HG02571 (cell line): ENCODE results near the gene GAS7.

Experiments used
- ATAC-seq: cut with Tn5 transposase; IDR thresholded peaks from one replicate; pipeline ENCODE4 v1.9.1; 2021; ENCODE audit warnings: mild to moderate bottlenecking, moderate library complexity; ENCODE audit not compliant: unreplicated experiment

Gene GAS7

DNA sequence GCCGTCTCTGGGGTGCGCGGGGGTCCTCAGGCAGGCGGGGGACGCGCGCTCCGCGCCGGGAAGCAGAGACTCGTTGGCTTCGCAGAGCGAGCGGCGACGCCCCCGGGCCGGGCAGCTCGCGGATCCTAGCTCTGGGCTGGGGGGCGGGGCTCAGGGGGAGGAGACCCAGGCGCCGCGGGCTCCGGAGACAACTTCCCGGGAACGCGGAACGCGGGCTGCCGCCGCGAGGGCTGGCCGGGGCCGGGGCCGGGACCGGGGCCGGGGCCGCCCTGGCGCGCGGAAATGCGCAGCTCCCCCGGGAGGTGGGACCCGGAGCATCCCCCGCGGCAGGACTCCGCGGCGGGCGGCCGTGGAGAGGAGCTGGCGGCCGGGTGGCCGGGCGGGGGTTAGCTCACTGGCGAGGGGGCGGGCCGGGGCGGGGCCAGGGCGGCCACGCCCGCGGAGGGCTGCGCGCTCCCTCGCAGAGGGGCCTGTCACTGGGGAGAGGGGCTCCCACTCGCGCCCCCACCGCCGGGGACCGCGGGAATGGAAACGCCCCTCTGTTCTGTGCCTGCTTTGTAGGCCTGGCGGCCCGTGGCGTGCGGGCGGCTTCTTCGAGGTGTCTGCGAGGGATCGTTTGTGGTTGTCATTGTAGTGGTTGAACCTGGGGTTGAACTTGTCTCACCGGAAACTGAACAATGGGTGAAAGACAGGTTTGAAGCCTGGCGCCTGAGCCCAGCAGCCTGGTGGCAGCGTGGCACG is at the start of gene GAS7:
GAS7 (minus strand) TSS at position 98 of the 741 bp plus-strand sequence.
- ATAC-seq = no peak

DNA sequence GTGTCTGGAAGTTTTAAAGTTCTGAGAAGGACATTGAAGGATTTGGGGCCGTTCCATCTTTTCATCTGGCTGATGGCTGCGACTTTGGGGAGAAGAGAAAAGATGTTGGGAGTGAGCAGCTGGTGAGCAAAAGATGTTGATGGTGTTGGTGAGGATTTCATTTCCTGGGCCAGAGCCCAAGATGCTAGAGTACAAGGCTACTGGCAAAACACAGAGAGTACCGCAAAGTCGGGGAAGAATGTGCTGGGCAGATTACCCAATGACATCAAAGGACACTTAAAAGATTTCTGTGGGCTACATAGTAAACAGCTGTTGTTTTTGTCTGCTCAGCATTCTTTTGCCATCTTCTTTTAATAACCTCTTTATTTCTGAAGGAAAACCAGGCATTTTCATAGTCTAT is 49.4 kb upstream of the GAS7 start:
- ATAC-seq = no peak

DNA sequence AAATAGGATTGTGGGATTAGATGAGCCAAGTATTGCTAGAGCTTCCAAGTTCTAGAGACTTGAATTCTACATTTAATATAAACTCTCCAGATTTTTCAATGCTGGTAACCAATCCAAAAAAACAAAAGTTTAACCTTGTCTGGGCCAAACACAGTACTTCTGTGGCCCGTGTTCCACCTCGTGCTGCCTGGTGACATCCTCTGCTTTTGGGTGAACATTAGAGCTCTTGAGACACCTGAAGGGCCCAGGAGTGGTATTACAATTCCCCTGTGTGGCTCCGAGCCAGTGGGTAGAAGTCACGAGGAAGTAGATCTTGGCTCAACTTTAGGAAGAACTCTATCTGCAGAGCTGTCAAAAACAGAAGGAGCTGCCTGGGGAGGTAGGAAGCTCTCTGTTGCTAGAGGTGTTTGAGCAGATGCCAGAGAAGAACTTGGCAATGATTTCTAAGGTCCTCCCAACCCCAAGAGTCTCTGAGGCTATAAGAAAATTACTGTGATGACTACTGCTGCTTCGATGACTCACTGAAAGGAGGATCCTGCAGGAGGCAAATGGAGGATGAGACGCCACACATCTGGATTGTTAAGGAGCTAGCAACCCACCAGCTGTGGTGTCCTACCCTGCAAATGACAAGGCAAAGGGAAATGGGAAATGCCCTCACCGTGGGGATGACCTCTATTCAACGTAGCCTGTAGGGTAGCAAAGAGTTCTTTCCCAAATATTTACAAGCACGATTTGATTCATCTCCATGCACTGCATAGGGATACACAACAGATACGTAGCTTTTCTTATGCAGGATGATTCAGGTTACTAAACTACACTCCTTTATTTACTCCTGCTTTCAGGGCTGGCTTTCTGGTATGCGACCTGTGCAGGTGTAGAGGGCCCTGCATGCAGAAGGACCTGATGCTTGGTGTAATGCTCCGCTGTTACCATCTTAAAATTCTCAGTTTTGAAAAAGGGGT is 45.8 kb upstream of the GAS7 start:
- no peak for ATAC-seq

DNA sequence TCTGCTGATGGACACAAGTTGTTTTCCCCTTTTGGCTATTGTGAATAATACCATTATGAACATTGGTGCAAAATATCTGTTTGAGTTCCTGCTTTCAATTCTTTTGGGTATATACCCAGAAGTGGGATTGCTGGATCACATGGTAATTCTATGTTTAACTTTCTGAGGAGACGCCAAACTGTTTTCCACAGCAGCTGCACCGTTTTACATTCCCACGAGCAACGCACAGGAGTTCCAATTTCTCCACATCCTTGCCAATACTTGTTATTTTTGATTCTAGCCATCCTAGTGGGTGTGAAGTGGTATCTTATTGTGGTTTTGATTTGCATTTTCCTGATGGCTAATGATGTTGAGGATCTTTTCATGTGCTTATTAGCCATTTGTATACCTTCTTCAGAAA is 43.4 kb upstream of the GAS7 start:
- no peak for ATAC-seq

DNA sequence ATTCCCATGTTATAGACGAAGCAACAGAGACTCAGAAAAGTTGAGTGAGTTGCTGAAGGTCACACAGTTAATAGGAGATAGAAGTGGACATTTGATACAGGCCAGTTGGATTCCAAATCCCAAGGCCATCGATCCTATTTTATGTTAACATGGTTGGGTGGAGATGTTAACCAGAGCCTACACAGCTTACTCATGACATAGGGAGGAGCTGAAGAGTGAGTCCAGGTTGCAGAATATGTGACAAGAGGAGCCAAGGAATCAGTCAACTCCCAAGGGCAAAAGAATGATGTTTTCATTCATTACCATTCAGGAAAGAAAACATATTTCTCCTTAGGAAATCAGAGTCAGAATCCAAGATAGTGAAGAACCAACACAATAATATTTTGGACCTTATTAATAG is 40.3 kb upstream of the GAS7 start:
- no peak for ATAC-seq

DNA sequence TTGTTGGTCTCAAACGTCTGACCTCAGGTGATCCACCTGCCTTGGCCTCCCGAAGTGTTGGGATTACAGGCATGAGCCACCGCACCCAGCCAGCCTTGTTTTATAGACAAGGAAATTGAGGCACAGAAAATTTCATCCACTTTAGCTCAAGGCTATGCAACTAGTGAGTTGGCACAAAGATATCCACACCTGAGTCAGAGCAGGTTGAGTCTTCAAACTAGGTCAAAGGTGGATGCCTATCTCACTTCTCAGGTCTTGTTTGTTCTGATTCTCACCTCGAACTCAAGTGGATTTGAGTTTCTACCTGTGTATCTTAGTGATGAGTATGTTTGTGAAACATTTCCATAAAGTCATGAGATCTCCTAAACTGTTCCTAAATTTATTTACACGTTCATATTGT is 35.6 kb upstream of the GAS7 start:
- ATAC-seq = no peak

DNA sequence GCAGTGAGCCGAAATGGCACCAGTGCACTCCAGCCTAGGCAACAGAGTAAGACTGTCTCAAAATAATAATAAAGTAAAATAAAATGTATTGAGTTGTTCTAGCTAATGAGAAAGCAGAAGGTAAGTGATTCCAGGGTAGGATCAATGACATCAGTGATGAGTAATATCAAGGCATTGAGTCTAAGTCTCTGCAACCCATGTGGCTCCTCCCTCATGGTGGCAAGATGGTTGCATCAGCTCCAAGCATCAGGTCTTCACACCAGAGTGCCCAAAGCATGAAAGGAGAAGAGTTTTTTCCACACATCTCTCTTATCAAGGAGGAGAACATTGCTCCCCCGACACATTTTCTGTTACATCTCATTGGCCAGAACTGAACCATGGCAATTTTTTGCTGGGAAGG is 34.8 kb upstream of the GAS7 start:
- ATAC-seq = no peak

DNA sequence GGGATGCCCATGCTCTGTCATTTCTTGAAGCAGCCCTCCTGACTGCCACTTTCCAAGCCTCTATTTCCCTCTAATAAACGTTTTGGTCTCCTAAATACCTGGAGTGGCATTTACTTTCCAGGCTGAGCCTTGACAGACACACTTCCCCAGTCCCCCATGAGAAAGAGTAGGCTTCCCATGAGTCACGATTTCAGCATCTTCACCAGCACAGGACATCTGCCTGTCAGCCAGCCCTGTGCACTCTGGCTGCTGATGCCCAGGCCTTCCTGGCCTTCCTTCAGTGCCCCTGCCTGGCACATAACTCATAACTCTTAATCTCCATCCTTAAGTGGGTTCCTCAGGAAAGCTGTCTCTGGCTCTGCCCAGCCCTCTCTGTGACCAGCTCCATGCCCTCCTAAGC is 30.8 kb upstream of the GAS7 start:
- no peak for ATAC-seq

DNA sequence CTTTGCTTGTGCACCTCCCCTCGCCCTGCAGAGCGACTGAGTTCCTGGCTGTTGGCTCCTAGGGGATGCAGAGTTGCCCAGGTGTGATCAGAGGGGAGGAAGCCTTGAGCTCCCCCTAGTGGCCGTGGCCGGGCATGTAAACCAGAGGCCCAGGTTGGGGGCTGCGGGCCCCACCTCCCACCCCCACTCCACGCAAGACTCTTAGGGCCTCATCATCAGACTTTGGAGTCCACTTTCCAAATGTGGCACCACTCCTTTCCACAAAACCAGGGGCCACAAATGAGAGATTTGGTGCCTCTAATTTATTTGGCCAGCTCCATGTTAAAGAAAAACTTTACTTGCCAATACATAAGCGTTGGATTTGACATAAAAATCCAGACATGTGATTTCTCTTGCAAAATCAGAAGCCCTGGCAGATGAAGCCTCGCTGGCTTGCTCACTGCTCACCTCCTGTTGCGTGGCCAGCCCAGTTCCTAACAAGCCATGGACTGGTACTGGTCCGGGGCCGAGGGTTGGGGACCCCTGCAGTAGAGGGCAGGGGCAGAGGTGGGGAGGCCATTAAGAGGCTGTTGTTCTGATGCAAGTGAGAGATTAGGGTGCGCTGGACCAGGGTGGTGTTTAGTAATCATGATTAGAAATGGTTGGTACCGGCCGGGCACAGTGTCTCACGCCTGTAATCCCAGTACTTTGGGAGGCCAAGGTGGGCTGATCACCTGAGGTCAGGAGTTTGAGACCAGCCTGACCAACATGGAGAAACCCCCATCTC is 28.7 kb upstream of the GAS7 start:
- no peak for ATAC-seq

DNA sequence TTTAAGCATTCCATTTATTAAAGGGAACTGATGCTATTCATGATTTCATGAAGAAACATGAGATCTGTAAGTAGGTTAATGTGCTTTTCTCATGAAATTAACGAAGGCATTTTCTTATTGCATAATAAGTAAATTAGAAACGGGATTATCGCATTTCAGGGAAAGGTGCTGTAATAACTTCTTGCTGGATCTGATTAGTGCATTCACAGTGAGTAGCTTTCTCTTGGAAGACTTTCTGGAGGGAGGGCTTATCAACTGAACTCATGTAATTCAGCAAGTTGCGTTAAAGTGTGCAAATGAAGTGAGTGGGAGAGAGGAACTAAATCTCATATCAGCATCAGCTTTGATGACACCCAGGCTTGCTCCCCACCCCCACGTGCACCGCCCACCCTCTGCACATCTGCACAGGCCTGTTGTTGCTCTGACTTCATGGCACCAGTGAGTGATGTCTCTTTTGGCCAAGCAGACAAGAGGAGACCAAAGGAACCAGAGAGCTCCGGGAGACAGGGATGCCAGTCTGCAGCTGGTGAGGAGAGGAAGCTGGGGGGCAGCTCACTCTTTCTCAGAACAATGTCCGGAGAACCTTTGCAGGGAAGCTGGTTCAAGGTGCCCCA is 26.3 kb upstream of the GAS7 start:
- ATAC-seq = no peak

DNA sequence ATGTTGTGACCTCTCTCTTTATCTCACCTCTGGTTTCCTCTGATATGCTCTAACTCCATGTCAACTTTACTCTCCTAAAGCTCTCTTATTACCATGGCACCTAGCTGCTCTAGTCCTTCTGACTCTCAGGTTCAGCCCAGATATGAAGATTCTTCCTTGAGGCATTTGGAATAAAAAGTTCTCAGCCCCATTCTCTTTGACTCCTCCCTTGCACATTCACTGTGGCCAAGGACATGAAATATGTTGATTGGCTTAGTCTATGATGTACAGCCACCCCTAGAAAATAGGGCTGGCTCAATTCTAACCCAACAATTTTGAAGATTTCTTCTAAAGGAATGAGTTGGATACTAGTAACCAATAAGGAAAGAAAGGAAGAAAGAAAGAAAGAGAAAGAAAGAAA is 20.8 kb upstream of the GAS7 start:
- no peak for ATAC-seq

DNA sequence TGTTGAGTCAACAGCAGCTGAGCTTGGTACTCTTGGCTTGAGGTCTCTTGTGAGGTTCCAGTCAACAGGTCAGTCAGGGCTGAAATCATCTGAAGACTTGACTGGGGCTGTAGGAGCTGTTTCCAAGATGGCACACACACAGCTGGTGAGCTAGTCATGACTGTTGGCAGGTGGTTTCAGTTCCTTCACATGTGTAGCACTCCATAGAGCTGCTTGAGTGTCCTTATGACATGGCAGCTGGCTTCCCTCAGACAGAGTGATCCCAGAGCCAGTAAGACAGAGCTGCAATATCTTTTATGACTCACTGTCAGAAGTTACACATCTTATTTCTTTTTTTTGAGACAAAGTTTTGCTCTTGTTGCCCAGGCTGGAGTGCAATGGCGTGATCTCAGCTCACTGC is 19.5 kb upstream of the GAS7 start:
- ATAC-seq = no peak

DNA sequence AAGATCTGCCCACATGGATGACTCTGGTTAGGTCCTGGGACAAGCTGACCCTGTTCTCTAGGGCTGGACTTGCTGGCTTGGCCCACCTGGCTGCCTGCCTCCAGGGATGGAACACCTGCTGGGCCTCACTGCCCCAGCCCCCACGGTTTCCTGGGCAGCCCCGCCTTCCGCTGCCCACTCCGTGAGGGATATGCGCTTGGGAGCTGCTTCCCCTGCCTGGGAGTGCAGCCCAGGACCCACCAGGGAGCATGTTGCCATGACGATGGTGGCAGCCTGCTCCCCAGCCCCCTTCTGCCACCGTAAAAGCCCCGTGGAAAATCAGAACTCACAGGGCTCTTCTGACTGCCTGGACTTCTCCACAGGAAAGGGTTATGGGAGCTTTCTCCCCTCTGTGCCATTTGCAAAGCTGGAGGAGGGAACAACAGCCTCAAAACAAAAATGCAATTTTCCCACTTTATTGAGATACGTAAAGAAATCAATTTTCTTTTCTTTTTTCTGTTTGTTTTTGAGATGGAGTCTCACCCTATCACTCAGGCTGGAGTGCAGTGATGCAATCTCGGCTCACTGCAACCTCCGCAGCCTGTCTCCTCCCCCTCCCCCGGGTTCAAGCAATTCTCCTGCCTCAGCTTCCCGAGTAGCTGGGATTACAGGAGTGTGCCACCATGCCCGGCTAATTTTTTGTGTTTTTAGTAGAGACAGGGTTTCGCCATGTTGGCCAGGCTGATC is 18.0 kb upstream of the GAS7 start:
- ATAC-seq = no peak

DNA sequence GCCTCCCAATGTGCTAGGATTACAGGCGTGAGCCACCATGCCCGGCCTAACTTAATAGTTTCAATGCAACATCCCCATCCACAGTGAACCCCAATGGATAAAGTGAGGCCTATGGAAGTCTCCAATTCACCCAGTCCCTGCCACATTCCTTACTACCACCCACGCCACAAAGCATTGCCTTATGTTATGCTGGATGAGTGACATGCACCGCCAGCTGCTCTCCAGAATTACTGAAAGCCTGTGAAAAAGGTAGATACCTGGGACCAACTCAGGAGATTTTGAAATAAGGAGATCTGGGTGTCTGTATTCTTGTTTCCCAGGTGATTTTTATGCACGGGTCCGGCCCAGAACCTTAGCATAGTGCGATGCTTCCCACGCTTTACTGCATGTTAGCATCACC is 16.9 kb upstream of the GAS7 start:
- no peak for ATAC-seq

DNA sequence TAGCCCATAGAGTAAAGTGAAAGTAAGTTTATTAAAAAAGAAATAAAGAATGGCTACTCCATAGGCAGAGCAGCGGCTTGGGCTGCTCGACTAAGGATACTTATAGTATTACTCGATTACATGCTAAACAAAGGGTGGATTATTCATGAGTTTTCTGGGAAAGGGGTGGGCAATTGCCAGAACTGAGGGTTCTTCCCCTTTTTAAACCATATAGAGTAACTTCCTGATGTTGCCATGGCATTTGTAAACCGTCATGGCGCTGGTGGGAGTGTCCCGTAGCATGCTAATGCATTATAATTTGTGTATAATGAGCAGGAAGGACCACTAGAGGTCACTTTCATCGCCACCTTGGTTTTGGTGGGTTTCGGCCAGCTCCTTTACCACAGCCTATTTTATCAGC is 13.3 kb upstream of the GAS7 start:
- ATAC-seq = no peak

DNA sequence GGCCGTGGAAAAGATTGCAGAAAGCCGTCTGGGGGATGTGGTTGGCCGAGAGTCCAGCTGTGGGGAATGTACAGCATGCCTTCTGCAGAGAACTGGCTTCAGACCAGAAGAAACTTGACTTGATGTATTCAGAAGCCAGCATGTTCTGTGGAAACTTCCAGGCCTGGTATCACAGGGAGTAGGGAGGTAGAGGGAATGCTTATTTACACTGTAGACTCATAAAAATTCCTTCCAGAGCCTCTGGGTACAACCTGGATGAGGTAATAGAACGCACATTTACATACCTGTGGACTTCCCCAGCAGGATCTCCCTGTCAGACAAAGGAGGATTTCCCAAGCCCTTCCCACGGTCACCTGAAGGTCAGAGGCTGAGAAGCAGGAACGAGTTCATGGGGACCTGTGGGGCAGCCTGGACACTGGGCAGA is 11.8 kb upstream of the GAS7 start:
- no peak for ATAC-seq

DNA sequence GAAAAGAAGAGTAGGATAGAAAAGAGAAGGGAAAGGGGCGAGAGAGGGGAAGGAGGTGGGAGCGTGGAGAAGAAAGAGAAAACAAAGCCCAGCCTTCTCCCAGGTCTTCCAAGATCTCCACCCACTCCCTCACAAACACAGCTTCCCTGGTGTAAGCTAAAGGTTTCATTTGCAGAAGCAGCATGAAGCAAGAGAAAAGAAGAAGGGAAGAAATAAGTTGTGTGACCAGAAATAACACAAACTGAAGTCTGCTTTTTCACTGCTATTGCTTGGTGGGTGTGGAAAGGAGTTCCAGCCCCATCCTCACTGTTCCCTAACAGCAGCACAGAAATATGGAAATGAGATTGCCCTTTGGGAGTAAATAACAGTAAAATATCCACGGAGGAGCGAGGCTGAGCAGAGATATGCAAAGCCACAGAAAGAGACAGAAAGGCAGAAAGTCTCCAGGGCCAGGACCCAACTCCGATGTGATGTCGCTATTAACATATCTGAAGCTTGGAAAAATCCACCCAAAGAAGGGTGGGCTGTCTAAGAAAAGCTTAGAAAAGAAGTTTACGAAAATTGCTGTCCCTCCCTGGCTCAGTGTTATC is 10.3 kb upstream of the GAS7 start:
- ATAC-seq = no peak

DNA sequence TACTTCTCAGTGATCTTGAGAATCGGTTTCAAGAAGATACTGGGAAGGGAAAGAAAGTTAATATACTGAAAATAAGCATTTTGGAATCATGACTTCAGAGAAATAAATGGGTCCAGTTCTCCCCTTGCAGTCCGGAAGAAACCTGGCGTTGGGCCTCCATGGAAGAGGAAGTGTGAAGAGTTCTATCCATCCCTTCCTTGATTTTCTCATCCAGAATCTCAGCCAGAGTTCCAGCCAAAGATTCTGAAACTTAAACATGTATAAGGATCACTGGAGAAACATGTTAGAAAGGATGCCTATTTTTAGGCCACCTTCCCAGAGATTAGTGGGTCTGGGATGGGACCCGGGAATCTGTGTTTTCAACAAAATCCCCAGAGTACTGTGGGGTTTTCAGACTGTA is 8.7 kb upstream of the GAS7 start:
- ATAC-seq = no peak

DNA sequence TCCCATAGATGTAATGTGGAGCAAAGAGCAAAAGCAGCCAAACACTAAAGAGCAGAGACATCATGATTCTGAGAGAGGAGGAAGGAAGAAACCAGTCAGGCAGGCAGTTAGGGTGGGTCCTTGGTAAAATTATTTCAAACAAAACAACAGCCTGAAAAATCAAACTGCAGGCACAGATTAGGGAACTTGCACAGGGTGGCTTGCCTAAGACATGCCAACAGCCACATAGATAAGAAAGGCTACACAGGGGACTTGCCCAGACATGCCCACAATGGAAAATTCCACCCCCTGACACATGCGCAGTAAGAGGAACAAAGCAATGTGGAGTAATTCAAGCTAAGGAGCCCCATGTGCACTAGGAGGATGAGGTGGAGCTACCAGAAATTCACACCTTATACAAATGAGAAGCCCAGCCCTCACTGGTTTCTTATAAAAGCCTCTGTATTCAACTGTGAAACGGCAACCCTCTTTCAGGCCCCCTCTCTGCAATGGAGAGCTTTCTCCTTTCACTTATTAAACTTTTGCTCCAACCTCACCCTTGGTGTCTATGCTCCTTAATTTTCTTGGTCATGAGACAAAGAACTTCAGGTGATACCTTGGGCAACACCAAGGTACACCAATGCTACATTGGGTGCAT is 7.3 kb upstream of the GAS7 start:
- ATAC-seq = no peak

DNA sequence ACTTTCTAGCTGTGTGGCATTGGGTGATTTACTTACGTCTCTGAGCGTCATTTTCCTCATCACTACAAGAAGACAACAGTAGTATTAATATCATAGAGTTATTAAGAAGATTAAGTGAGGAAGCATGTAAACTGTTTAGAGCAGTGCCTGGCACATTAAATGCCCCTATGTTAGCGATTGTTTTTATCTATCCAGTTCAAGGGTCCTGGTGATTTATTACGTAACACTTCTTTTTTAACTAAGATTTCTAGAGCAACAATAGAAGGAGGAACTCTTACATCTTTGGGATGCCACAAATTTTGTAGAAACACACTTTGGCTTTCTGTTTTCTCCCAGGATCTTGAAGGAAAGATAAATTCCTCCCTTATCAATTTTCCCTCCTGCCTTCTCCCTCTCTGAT is 3.3 kb upstream of the GAS7 start:
- ATAC-seq = no peak
